SK-N-SH (cell line): ENCODE data around the gene DENND1A. TPM values are rescaled to one million over a fixed set of nuclear protein-coding genes. Genes with fewer than 3 reads are reported as not detected.

Source experiments
- CTCF ChIA-PET: fragments of 300-600, 350-600 bp; formaldehyde crosslinking; extraction: SDS; loops from one replicate; lab custom pipeline; 2021; lab: Yijun Ruan, JAX
- POLR2A ChIA-PET: fragments of 350-600 bp; sonication (Branson Sonifier 250); formaldehyde crosslinking; extraction: SDS; loops from one replicate; lab custom pipeline; 2020; ENCODE audit warnings: antibody characterized with exemption, inconsistent platforms; lab: Yijun Ruan, JAX
- DNase-seq: peaks from one replicate; pipeline ENCODE4 v3.0.0; 2012
- H2AFZ ChIP-seq: fragments of 200-600 bp; sonication (generic); 2 replicates; pipeline ENCODE4 v1.8.1; 2016; ENCODE audit warnings: antibody characterized with exemption, mild to moderate bottlenecking, low read depth
- H3F3A ChIP-seq: fragments of 200-600 bp; sonication (generic); replicated peaks from 2 replicates; pipeline ENCODE3; 2016; ENCODE audit warnings: antibody characterized with exemption, mild to moderate bottlenecking; ENCODE audit not compliant: insufficient read depth
- H3K27ac ChIP-seq, 2 experiments: fragments of 200-500 bp in 1 of 2; fragments of 200-600 bp in 1 of 2; sonication (Bioruptor generic) in 1 of 2; sonication (generic), shearing (Covaris generic) in 1 of 2; 2 replicates each; pipeline versions ENCODE4 v1.5.1 to v1.6.1; 2014 to 2016; ENCODE audit warnings: low read depth in 2 of 2, inconsistent platforms in 1 of 2, low read length in 1 of 2, mild to moderate bottlenecking in 1 of 2, mixed read lengths in 1 of 2
- H3K27me3 ChIP-seq: fragments of 200-600 bp; sonication (generic), shearing (Covaris generic); 2 replicates; pipeline ENCODE4 v1.6.1; 2016; ENCODE audit warnings: mixed run types; ENCODE audit not compliant: insufficient read depth
- H3K36me3 ChIP-seq, 2 experiments: fragments of 200-500 bp in 1 of 2; fragments of 200-600 bp in 1 of 2; sonication (Bioruptor generic) in 1 of 2; sonication (generic) in 1 of 2; replicated peaks in 1 of 2; 2 replicates each; pipeline versions ENCODE3 to v1.5.1; 2014 to 2016; ENCODE audit warnings: low read length in 1 of 2, mild to moderate bottlenecking in 1 of 2; ENCODE audit not compliant: insufficient read depth in 2 of 2, control insufficient read depth in 1 of 2
- H3K4me1 ChIP-seq, 2 experiments: fragments of 200-500 bp in 1 of 2; fragments of 200-600 bp in 1 of 2; sonication (Bioruptor generic) in 1 of 2; sonication (generic), shearing (Covaris generic) in 1 of 2; 2 replicates each; pipeline versions ENCODE4 v1.5.1 to v1.6.1; 2014 to 2016; ENCODE audit warnings: low read depth in 1 of 2, low read length in 1 of 2, mixed run types in 1 of 2; ENCODE audit not compliant: insufficient read depth in 2 of 2, control insufficient read depth in 1 of 2
- H3K4me2 ChIP-seq: fragments of 200-600 bp; sonication (generic), shearing (Covaris generic); 2 replicates; pipeline ENCODE4 v1.6.1; 2017; ENCODE audit warnings: mixed run types
- H3K4me3 ChIP-seq, 2 experiments: fragments of 200-500 bp in 1 of 2; fragments of 200-600 bp in 1 of 2; sonication (Bioruptor generic) in 1 of 2; sonication (generic), shearing (Covaris generic) in 1 of 2; 2 replicates each; pipeline versions ENCODE4 v1.5.1 to v1.8.1; 2014 to 2016; ENCODE audit warnings: low read depth in 2 of 2, inconsistent platforms in 1 of 2, low read length in 1 of 2, mild to moderate bottlenecking in 1 of 2, mixed read lengths in 1 of 2, moderate library complexity in 1 of 2
- H3K79me2 ChIP-seq: fragments of 200-600 bp; sonication (generic); 2 replicates; pipeline ENCODE4 v1.8.1; 2017; ENCODE audit warnings: mild to moderate bottlenecking; ENCODE audit not compliant: insufficient read depth
- H3K9ac ChIP-seq: fragments of 200-600 bp; sonication (generic); 2 replicates; pipeline ENCODE4 v1.6.1; 2017; ENCODE audit warnings: mixed run types
- H3K9me2 ChIP-seq: fragments of 200-600 bp; sonication (generic); 2 replicates; pipeline ENCODE4 v1.6.1; 2017; ENCODE audit warnings: mixed run types
- H3K9me3 ChIP-seq: fragments of 200-600 bp; sonication (generic); 2 replicates; pipeline ENCODE4 v1.6.1; 2017; ENCODE audit warnings: mixed run types, mild to moderate bottlenecking, moderate library complexity
- H4K20me1 ChIP-seq: fragments of 200-600 bp; sonication (generic); 2 replicates; pipeline ENCODE4 v1.6.1; 2017; ENCODE audit warnings: mild to moderate bottlenecking, mixed run types; ENCODE audit not compliant: insufficient read depth
- CHD2 ChIP-seq: fragments of 150-350 bp; IDR thresholded peaks from 2 replicates; pipeline ENCODE4 v1.6.1; 2018; ENCODE audit warnings: low read length; ENCODE audit not compliant: partially characterized antibody
- ELF1 ChIP-seq: IDR thresholded peaks from 2 replicates; pipeline ENCODE4 v1.4.0; 2012
- FOSL2 ChIP-seq: IDR thresholded peaks from 2 replicates; pipeline ENCODE4 v1.4.0; 2012; ENCODE audit warnings: low read depth, mild to moderate bottlenecking, moderate library complexity, borderline replicate concordance
- FOXJ3 ChIP-seq: sonication (generic); formaldehyde crosslinking; IDR thresholded peaks from 2 replicates; pipeline ENCODE4 v1.5.1; 2020; ENCODE audit warnings: mild to moderate bottlenecking, missing genetic modification reagents
- FOXM1 ChIP-seq: IDR thresholded peaks from 2 replicates; pipeline ENCODE4 v1.4.0; 2012; ENCODE audit warnings: low read depth, mild to moderate bottlenecking
- IRF3 ChIP-seq: fragments of 150-350 bp; IDR thresholded peaks from 2 replicates; pipeline ENCODE4 v1.6.1; 2016; ENCODE audit warnings: mild to moderate bottlenecking, low read depth, low read length
- JUND ChIP-seq: IDR thresholded peaks from 2 replicates; pipeline ENCODE4 v1.4.0; 2012
- NRF1 ChIP-seq: IDR thresholded peaks from 2 replicates; pipeline ENCODE4 v1.6.1; 2012; ENCODE audit warnings: low read depth, mild to moderate bottlenecking, low read length
- PBX3 ChIP-seq: IDR thresholded peaks from 2 replicates; pipeline ENCODE4; 2012
- RAD21 ChIP-seq: IDR thresholded peaks from 2 replicates; pipeline ENCODE4 v1.6.1; 2012; ENCODE audit warnings: mild to moderate bottlenecking, low read length
- REST ChIP-seq: IDR thresholded peaks from 2 replicates; pipeline ENCODE4 v1.6.1; 2012; ENCODE audit warnings: mild to moderate bottlenecking, low read depth, low read length, moderate library complexity
- RXRA ChIP-seq: IDR thresholded peaks from 2 replicates; pipeline ENCODE4 v1.4.0; 2012; ENCODE audit warnings: low read depth, mild to moderate bottlenecking, borderline replicate concordance
- SIN3A ChIP-seq: IDR thresholded peaks from 2 replicates; pipeline ENCODE4 v1.6.1; 2012; ENCODE audit warnings: low read depth, mild to moderate bottlenecking, low read length, moderate library complexity, borderline replicate concordance
- SMC3 ChIP-seq: IDR thresholded peaks from 2 replicates; pipeline ENCODE4 v1.6.1; 2012; ENCODE audit warnings: low read depth, low read length, improper control_type of control experiment
- TEAD4 ChIP-seq: IDR thresholded peaks from 2 replicates; pipeline ENCODE4 v1.4.0; 2012; ENCODE audit warnings: mild to moderate bottlenecking, borderline replicate concordance; ENCODE audit not compliant: insufficient read depth
- USF2 ChIP-seq: fragments of 150-350 bp; IDR thresholded peaks from 2 replicates; pipeline ENCODE4 v1.6.1; 2017; ENCODE audit warnings: antibody characterized with exemption, low read length, low read depth, borderline replicate concordance
- WGBS: methylation state at CpG from one replicate; pipeline ENCODE4 v1.1.6; 2017; ENCODE audit warnings: low lambda C conversion rate; 5-methylcytosine and 5-hydroxymethylcytosine counted together
- polyA plus RNA-seq, 3 experiments: library from polyadenylated mRNA; depleted of rRNA; stranded (reverse); fragments of >200 nt; gene quantifications; 2 replicates each; pipeline ENCODE4 v1.2.3, GENCODE V29; 2012

DENND1A gene
- polyA plus RNA-seq, 1 of the 3 experiments (the other 2 are of a cell fraction) = 25.4 TPM

- no peak for TF ChIP-seq REST
Observed at GRCh38 chr9:123349033-123349432, 580.9 kb downstream of the DENND1A start (continued).

GRCh38 chr9:123348317-123348992 lies 581.5 kb downstream of the DENND1A start:
- peak overlapping the region; percentile 15; the same call in 1 of the 2 replicates for H3K4me2 ChIP-seq
- peaks cover 0 to 7% of the 10 kb centered on the region in 2 experiments; a peak in 2 of 4 replicates for H3K4me1 ChIP-seq
- TF ChIP-seq ELF1 (no peak), FOSL2 (no peak), RAD21 (no peak), IRF3 (no peak), CHD2 (no peak), FOXJ3 (CRISPR knock-in tag) (no peak), JUND (no peak), RXRA (no peak), FOXM1 (no peak), PBX3 (no peak), TEAD4 (no peak), USF2 (no peak), SIN3A (no peak), SMC3 (no peak), NRF1 (no peak)
- TF ChIP-seq, all 33 proteins: peak for 0

More at GRCh38 chr9:123348317-123348992, 581.5 kb downstream of the DENND1A start:
- Histone ChIP-seq H3F3A (peaks cover 6% of the 10 kb centered on the region), H3K79me2 (no peaks in the 10 kb centered on the region), H4K20me1 (0 out of 2 replicates have a peak, but pooled peaks cover 1% of the 10 kb centered on the region), H3K9me3 (no peaks in the 10 kb centered on the region), H3K27ac (no peak overlapping the region), H2AFZ (no peak overlapping the region), H3K36me3 (no peaks in the 10 kb centered on the region), H3K9me2 (no peaks in the 10 kb centered on the region), H3K27me3 (peaks cover 6% of the 10 kb centered on the region), H3K4me3 (no peak overlapping the region), H3K9ac (no peak overlapping the region)
- WGBS = 44% methylated on average over 8 of the region's 9 CpGs
- peak; percentile 48 for DNase-seq
- ChIA-PET CTCF (interaction anchor here (0.7 to 10.4 kb wide), 22 partner anchors 10 to 998 kb away, joined by 3 to 331 read pairs (median 8); no protein-coding TSS in a partner anchor), POLR2A (no interaction called here)
